ENCODE measurements around the gene CMTM2.

GRCh38 chr16:66578651-66579531, at the start of gene CMTM2:
- TF ChIP-seq ZNF274 (IDR thresholded peaks at IDR 0.05; ENCODE audit: low read depth, low read length), result no peak
- no peak for TF ChIP-seq SUZ12 (IDR thresholded peaks at IDR 0.05; ENCODE audit: extremely low read depth, insufficient read depth, insufficient read length)
- no peak for TF ChIP-seq YY1 (IDR thresholded peaks at IDR 0.05; ENCODE audit: insufficient read depth, insufficient read length)
